Neuronal stem cell (in vitro differentiated cells): ENCODE results near the gene NUP62.

Experiments
- DNase-seq: peaks from one replicate; pipeline ENCODE4 v3.0.0-alpha.2; 2013; ENCODE audit warnings: low spot score
- H2AFZ ChIP-seq: one replicate; pipeline ENCODE4 v1.6.1; 2013; ENCODE audit warnings: mild to moderate bottlenecking, low read length, inconsistent platforms
- H2AK5ac ChIP-seq: 2 replicates; pipeline ENCODE4 v1.6.1; 2013; ENCODE audit warnings: low read depth, mild to moderate bottlenecking, inconsistent platforms, low read length, moderate library complexity, mixed read lengths
- H2BK120ac ChIP-seq: 2 replicates; pipeline ENCODE4 v1.6.1; 2013; ENCODE audit warnings: low read depth, mild to moderate bottlenecking, inconsistent platforms, low read length, moderate library complexity, mixed read lengths
- H2BK12ac ChIP-seq: one replicate; pipeline ENCODE4 v1.6.1; 2013; ENCODE audit warnings: low read length, inconsistent platforms
- H2BK15ac ChIP-seq: 2 replicates; pipeline ENCODE4 v1.6.1; 2013; ENCODE audit warnings: mild to moderate bottlenecking, low read length, inconsistent platforms, mixed read lengths
- H2BK5ac ChIP-seq: one replicate; pipeline ENCODE4 v1.6.1; 2013; ENCODE audit warnings: inconsistent platforms, mild to moderate bottlenecking, low read length, moderate library complexity
- H3K14ac ChIP-seq: one replicate; pipeline ENCODE4 v1.6.1; 2013; ENCODE audit warnings: low read length, inconsistent platforms
- H3K18ac ChIP-seq: 2 replicates; pipeline ENCODE4 v1.6.1; 2013; ENCODE audit warnings: low read length, inconsistent platforms
- H3K23ac ChIP-seq: 2 replicates; pipeline ENCODE4 v1.6.1; 2013; ENCODE audit warnings: low read depth, mild to moderate bottlenecking, mixed read lengths, low read length, inconsistent platforms; ENCODE audit not compliant: poor library complexity
- H3K27ac ChIP-seq: replicated peaks from 3 replicates; pipeline ENCODE4 v1.5.1; 2013; ENCODE audit warnings: low read length, inconsistent platforms
- H3K27me3 ChIP-seq, 3 experiments: 2 replicates each; pipeline ENCODE4 v1.6.1; 2013; ENCODE audit warnings: low read length in 3 of 3, mild to moderate bottlenecking in 2 of 3, inconsistent platforms in 1 of 3, low read depth in 1 of 3, mixed read lengths in 1 of 3, moderate library complexity in 1 of 3; ENCODE audit not compliant: control insufficient read depth in 3 of 3, insufficient read depth in 3 of 3
- H3K36me3 ChIP-seq, 2 donors: replicated peaks in 1 of 2; 2 replicates each; pipeline ENCODE4 v1.6.1; 2013; ENCODE audit warnings: low read length in 2 of 2; ENCODE audit not compliant: control insufficient read depth in 2 of 2, insufficient read depth in 2 of 2
- H3K4ac ChIP-seq: 2 replicates; pipeline ENCODE4 v1.6.1; 2013; ENCODE audit warnings: inconsistent platforms, mild to moderate bottlenecking, low read length, moderate library complexity
- H3K4me1 ChIP-seq, 2 donors: 1 replicate in 1 of 2; 2 replicates in 1 of 2; pipeline ENCODE4 v1.6.1; 2013; ENCODE audit warnings: low read length in 2 of 2, low read depth in 1 of 2; ENCODE audit not compliant: control insufficient read depth in 2 of 2, insufficient read depth in 1 of 2
- H3K4me2 ChIP-seq: one replicate; pipeline ENCODE4 v1.6.1; 2013; ENCODE audit warnings: mild to moderate bottlenecking, low read length, inconsistent platforms; ENCODE audit not compliant: insufficient read depth, poor library complexity, severe bottlenecking
- H3K4me3 ChIP-seq, 2 donors: 2 replicates each; pipeline ENCODE4 v1.5.1; 2013; ENCODE audit warnings: low read length in 2 of 2, mild to moderate bottlenecking in 2 of 2, inconsistent platforms in 1 of 2, moderate library complexity in 1 of 2
- H3K79me1 ChIP-seq: one replicate; pipeline ENCODE4 v1.6.1; 2013; ENCODE audit warnings: low read depth, mild to moderate bottlenecking, inconsistent platforms, low read length, moderate library complexity
- H3K9ac ChIP-seq: one replicate; pipeline ENCODE4 v1.6.1; 2013; ENCODE audit warnings: mild to moderate bottlenecking, low read depth, low read length, inconsistent platforms; ENCODE audit not compliant: poor library complexity
- H3K9me3 ChIP-seq, 2 donors: replicated peaks in 1 of 2; 2 replicates each; pipeline versions ENCODE3 to v1.6.1; 2013; ENCODE audit warnings: low read length in 2 of 2, mild to moderate bottlenecking in 2 of 2, inconsistent platforms in 1 of 2, low read depth in 1 of 2, mixed read lengths in 1 of 2, moderate library complexity in 1 of 2; ENCODE audit not compliant: control insufficient read depth in 2 of 2, insufficient read depth in 1 of 2
- H4K8ac ChIP-seq: one replicate; pipeline ENCODE4 v1.6.1; 2013; ENCODE audit warnings: low read depth, mild to moderate bottlenecking, inconsistent platforms, low read length, moderate library complexity
- H4K91ac ChIP-seq: one replicate; pipeline ENCODE4 v1.6.1; 2013; ENCODE audit warnings: low read length, low read depth, mild to moderate bottlenecking, inconsistent platforms; ENCODE audit not compliant: poor library complexity
- WGBS, 2 donors: extraction: QIAGEN DNeasy Blood & Tissue Kit; methylation state at CpG; one replicate each; pipeline ENCODE4 v1.1.7; 2013; ENCODE audit warnings: missing lambda C conversion rate in 2 of 2, mixed read lengths in 1 of 2; ENCODE audit not compliant: insufficient read length in 2 of 2, insufficient replicate concordance in 1 of 2; ENCODE audit errors: extremely low coverage in 2 of 2; 5-methylcytosine and 5-hydroxymethylcytosine counted together

Gene NUP62

DNA sequence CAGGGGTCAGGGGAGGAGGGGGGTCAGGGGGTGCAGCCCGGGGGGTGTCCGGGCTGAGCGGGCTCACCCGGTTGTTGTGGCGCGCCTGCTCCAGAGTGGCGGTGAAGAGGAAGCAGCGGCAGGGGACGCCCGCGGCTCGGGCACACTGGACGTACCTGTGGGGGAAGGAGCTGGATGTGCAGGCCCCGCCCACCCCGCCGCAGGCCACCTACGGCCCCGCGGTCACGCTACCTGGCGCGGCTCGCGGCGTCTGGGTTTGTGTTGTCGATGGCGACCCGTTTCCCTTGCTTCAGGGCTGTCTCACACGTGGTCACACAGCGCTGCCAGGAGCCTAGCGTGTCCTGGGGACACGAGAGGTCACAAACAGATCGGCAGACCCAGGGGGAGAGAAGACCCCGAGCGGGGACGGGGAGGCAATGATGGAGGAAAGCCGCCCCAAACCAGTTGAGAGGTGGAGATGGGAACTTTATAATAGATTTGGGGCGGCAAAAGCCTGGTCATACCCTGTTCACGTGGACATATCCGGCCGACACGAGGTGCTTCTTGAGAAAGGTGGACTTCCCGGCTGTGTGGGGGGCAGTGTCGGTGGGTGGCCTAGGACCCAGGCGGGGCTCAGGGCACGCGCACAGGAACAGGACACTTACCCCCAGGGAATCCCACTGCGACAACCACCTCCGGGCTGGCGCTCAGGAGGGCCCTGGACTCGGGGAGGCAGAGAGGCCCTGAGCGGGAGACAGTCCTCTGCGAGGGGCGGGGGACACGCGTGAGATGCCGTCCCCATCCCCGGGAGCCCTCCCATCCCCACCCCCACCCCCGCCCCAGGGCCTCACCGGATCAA, 67.5 kb downstream of the NUP62 start:
- WGBS, 2 donors, result no CpG with 5 or more reads among the region's 60 CpGs
- no peak for DNase-seq
- H2AFZ ChIP-seq, result no peak overlapping the region
- H3K18ac ChIP-seq, result no peak overlapping the region
- H3K9me3 ChIP-seq, result peaks cover 0 to 2% of the 10 kb centered on the region in 2 donors
- H2AK5ac ChIP-seq, result no peak overlapping the region
- H3K4me3 ChIP-seq, result no peak overlapping the region
- peaks cover 65 to 88% of the 10 kb centered on the region in 2 donors for H3K36me3 ChIP-seq
- no peak overlapping the region for H2BK15ac ChIP-seq
- no peak overlapping the region for H2BK120ac ChIP-seq
- no peak overlapping the region for H4K91ac ChIP-seq
- no peak overlapping the region for H4K8ac ChIP-seq
- H3K79me1 ChIP-seq, result peaks cover 2% of the 10 kb centered on the region
- H2BK12ac ChIP-seq, result no peak overlapping the region
- peak overlapping the region; percentile 25 for H3K23ac ChIP-seq
- no peak overlapping the region for H3K9ac ChIP-seq
- no peak overlapping the region for H3K27ac ChIP-seq
- H3K4me1 ChIP-seq, result peaks cover 8 to 9% of the 10 kb centered on the region in 2 donors
- H3K4me2 ChIP-seq, result no peak overlapping the region
- no peak overlapping the region for H3K4ac ChIP-seq
- peak overlapping the region; percentile 44 for H2BK5ac ChIP-seq
- H3K27me3 ChIP-seq, result no peaks in the 10 kb centered on the region
- no peak overlapping the region for H3K14ac ChIP-seq

DNA sequence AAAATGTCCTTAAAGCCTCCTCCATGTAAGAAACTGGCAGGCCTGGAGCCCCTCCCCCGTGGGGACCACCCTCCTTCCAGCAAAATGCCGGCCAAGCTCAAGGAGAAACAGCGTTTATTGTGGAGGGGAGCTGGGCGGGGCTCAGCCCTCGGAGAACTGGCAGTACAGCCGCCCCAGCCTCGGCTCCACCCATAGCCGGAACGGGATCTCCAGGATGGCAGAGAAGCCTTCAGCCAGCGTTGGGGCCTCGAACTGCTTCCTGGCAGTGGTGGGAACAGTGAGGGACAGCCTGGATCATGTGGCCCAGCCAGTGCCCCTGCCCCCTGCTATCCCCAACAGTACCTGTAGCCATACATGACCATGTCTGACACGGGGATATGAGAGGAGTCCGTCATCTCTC, 68.2 kb downstream of the NUP62 start:
- no peak overlapping the region for H3K18ac ChIP-seq
- H2BK12ac ChIP-seq, result peak overlapping the region; percentile 18
- no peak for DNase-seq
- H2AFZ ChIP-seq, result no peak overlapping the region
- no peaks in the 10 kb centered on the region for H3K27me3 ChIP-seq
- no peak overlapping the region for H4K91ac ChIP-seq
- peaks cover 70 to 91% of the 10 kb centered on the region in 2 donors for H3K36me3 ChIP-seq
- no CpG with 5 or more reads among the region's 13 CpGs for WGBS, 2 donors
- peaks cover 6% of the 10 kb centered on the region for H3K79me1 ChIP-seq
- H3K14ac ChIP-seq, result no peak overlapping the region
- peak overlapping the region; percentile 82 for H3K23ac ChIP-seq
- H3K27ac ChIP-seq, result no peak overlapping the region
- H2BK15ac ChIP-seq, result no peak overlapping the region
- peak overlapping the region; percentile 62 for H2BK5ac ChIP-seq
- no peak overlapping the region for H2BK120ac ChIP-seq
- peaks cover 0 to 2% of the 10 kb centered on the region in 2 donors for H3K9me3 ChIP-seq
- H3K4me2 ChIP-seq, result no peak overlapping the region
- H3K4me3 ChIP-seq, result no peak overlapping the region
- no peak overlapping the region for H4K8ac ChIP-seq
- no peak overlapping the region for H3K9ac ChIP-seq
- H3K4me1 ChIP-seq, result peaks cover 4% of the 10 kb centered on the region in 2 donors
- H3K4ac ChIP-seq, result no peak overlapping the region
- no peak overlapping the region for H2AK5ac ChIP-seq

DNA sequence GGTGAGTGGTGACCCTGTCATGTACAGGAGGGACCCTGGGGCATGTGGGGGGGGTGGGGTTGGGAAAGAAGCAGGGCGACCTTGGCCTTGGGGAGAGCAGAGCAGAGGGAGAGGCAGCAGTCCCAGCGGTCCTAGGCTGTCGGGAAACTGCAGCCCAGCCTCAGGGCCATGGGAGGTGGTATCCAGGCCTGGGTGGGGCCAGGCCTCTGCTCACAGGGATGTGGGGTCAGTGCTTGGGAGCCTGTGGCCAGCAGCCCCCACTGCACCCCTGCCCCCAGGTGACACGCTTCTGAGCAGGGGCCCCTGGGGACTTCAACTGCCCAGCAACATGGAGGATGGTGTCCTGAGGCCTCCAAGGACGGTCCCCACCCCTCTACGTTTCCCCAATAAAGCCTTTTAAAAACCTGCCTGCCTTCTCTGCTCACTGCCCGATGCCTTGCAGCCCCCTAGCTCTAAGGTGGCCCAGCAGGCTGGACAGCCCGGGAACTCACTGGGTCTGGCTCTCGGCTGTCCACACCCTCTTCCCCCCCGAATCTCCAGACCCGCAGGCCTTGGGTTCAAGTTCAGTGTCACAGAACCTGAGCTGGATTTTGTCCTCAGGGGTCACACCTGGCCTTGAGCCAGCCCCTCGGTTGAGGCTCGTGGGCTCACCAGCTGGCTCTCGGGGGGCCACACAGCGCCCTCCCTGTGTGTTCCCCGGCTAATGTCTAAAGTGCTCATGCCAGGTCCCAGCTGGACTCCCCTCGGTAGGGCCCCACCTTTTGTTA, 68.8 kb downstream of the NUP62 start:
- peaks cover 12% of the 10 kb centered on the region for H3K79me1 ChIP-seq
- no peak overlapping the region for H2BK12ac ChIP-seq
- no peak overlapping the region for H2AK5ac ChIP-seq
- no peak overlapping the region for H4K91ac ChIP-seq
- no peak overlapping the region for H3K4ac ChIP-seq
- H3K9ac ChIP-seq, result no peak overlapping the region
- no peak overlapping the region for H2AFZ ChIP-seq
- peak overlapping the region; percentile 62 for H2BK5ac ChIP-seq
- H2BK120ac ChIP-seq, result no peak overlapping the region
- no peak overlapping the region for H3K4me3 ChIP-seq
- H3K23ac ChIP-seq, result peak overlapping the region; percentile 86
- peaks cover 0 to 2% of the 10 kb centered on the region in 2 donors for H3K9me3 ChIP-seq
- no peak for DNase-seq
- H3K27ac ChIP-seq, result peak overlapping the region; percentile 33
- H2BK15ac ChIP-seq, result no peak overlapping the region
- peak overlapping the region; percentile 57 for H4K8ac ChIP-seq
- no peak overlapping the region for H3K4me2 ChIP-seq
- peaks cover 0 to 2% of the 10 kb centered on the region in 2 donors for H3K4me1 ChIP-seq
- no CpG with 5 or more reads among the region's 17 CpGs for WGBS, 2 donors
- no peak overlapping the region for H3K18ac ChIP-seq
- H3K14ac ChIP-seq, result no peak overlapping the region
- peaks cover 76 to 96% of the 10 kb centered on the region in 2 donors for H3K36me3 ChIP-seq
- no peaks in the 10 kb centered on the region for H3K27me3 ChIP-seq
